GM18499 (cell line): ENCODE data around the gene DUSP12.
"Not testable (repeated sequence)": the region's sequence is repeated elsewhere in the genome, so short reads cannot be mapped to it uniquely, and the experiment has no call there.

Experiments
- ATAC-seq: cut with Tn5 transposase; IDR thresholded peaks from one replicate; pipeline ENCODE4 v1.9.1; 2021; ENCODE audit warnings: moderate number of reproducible peaks; ENCODE audit not compliant: insufficient read depth, unreplicated experiment

DUSP12 gene

GRCh38 chr1:161768461-161768860, 18.9 kb downstream of the DUSP12 start:
- no peak for ATAC-seq

- ATAC-seq = no peak
Measured at GRCh38 chr1:161768986-161769672, 19.5 kb downstream of the DUSP12 start.

GRCh38 chr1:161769673-161770045, 20.1 kb downstream of the DUSP12 start:
- not testable (repeated sequence) for ATAC-seq

GRCh38 chr1:161770250-161770649, 20.7 kb downstream of the DUSP12 start:
- ATAC-seq = no peak

- no peak for ATAC-seq
Measured at GRCh38 chr1:161771161-161771560, 21.6 kb downstream of the DUSP12 start.

GRCh38 chr1:161771973-161772372, 22.4 kb downstream of the DUSP12 start:
- ATAC-seq = no peak

GRCh38 chr1:161772397-161772796, 22.8 kb downstream of the DUSP12 start:
- no peak for ATAC-seq

GRCh38 chr1:161773791-161774190, 24.2 kb downstream of the DUSP12 start:
- ATAC-seq = no peak

- ATAC-seq = no peak
Measured at GRCh38 chr1:161777261-161777660, 27.7 kb downstream of the DUSP12 start.

GRCh38 chr1:161778522-161778921, 28.9 kb downstream of the DUSP12 start:
- ATAC-seq = no peak

GRCh38 chr1:161779393-161779792, 29.8 kb downstream of the DUSP12 start:
- no peak for ATAC-seq

- no peak for ATAC-seq
Measured at GRCh38 chr1:161781995-161782394, 32.4 kb downstream of the DUSP12 start.

- no peak for ATAC-seq
Measured at GRCh38 chr1:161782886-161783285, 33.3 kb downstream of the DUSP12 start.

GRCh38 chr1:161784968-161785367, 35.4 kb downstream of the DUSP12 start:
- no peak for ATAC-seq

GRCh38 chr1:161787355-161787754, 37.8 kb downstream of the DUSP12 start:
- ATAC-seq = no peak

GRCh38 chr1:161790587-161791317, 41.2 kb downstream of the DUSP12 start:
- no peak for ATAC-seq

- no peak for ATAC-seq
Measured at GRCh38 chr1:161791904-161792655, 42.5 kb downstream of the DUSP12 start.

GRCh38 chr1:161792740-161793139, 43.2 kb downstream of the DUSP12 start:
- ATAC-seq = peak; percentile 86

GRCh38 chr1:161799792-161800191, 50.2 kb downstream of the DUSP12 start:
- no peak for ATAC-seq

- ATAC-seq = no peak
Measured at GRCh38 chr1:161801955-161802354, 52.4 kb downstream of the DUSP12 start.

GRCh38 chr1:161803181-161803580, 53.6 kb downstream of the DUSP12 start:
- no peak for ATAC-seq
